Activated naive CD4-positive, alpha-beta T cell treated with anti-CD3 and anti-CD28 coated beads for 36 hours (primary cell): ENCODE results near the gene GMEB2. TPM values are rescaled to one million over a fixed set of nuclear protein-coding genes. Genes with fewer than 3 reads are reported as not detected.

Experiments
- CTCF ChIA-PET: fragments of 350-600 bp; sonication (Branson Sonifier 250); formaldehyde crosslinking; loops from one replicate; lab custom pipeline; 2021; ENCODE audit warnings: antibody characterized with exemption; lab: Charles Lee
- DNase-seq: peaks from one replicate; pipeline ENCODE4 v3.0.0-alpha.2; 2020
- H3K27ac Mint-ChIP-seq: one replicate; pipeline ENCODE4 v1.8.0; 2021; ENCODE audit warnings: mild to moderate bottlenecking, mixed read lengths
- H3K27me3 Mint-ChIP-seq: one replicate; pipeline ENCODE4 v1.8.0; 2021; ENCODE audit warnings: low read depth, mixed read lengths
- H3K36me3 Mint-ChIP-seq: one replicate; pipeline ENCODE4 v1.8.0; 2021; ENCODE audit warnings: low read depth, mixed read lengths
- H3K4me1 Mint-ChIP-seq: one replicate; pipeline ENCODE4 v1.8.0; 2021; ENCODE audit warnings: low read depth, mixed read lengths
- H3K4me3 Mint-ChIP-seq: one replicate; pipeline ENCODE4 v1.8.0; 2021; ENCODE audit warnings: mild to moderate bottlenecking, moderate library complexity, mixed read lengths
- H3K9me3 Mint-ChIP-seq: one replicate; pipeline ENCODE4 v1.8.0; 2021; ENCODE audit warnings: mixed read lengths
- intact Hi-C: fragments of 100-400 bp; cut with micrococcal nuclease; formaldehyde crosslinking; loops from one replicate; pipeline ENCODE4 v1.15.1; 2023
- total RNA-seq, 2 experiments: library from RNA; stranded (reverse); gene quantifications; one replicate each; pipeline ENCODE4 v1.2.3, GENCODE V29; 2021

Gene GMEB2
- total RNA-seq, 2 experiments from 2014 or later = 16.7 to 18.0 TPM

GRCh38 chr20:63588641-63589041 is 38.3 kb downstream of the GMEB2 start:
- CTCF ChIA-PET = interaction anchor here (0.6 kb wide), 1 partner anchor 60 kb away, joined by 3 read pairs; no protein-coding TSS in a partner anchor
- Mint-ChIP-seq H3K36me3 (peaks cover 16% of the 10 kb centered on the region), H3K27me3 (no peaks in the 10 kb centered on the region), H3K27ac (no peak overlapping the region), H3K4me3 (no peak overlapping the region), H3K4me1 (peaks cover 16% of the 10 kb centered on the region), H3K9me3 (no peaks in the 10 kb centered on the region)
- DNase-seq = no peak
- intact Hi-C loops = no loop called here

- H3K9me3 Mint-ChIP-seq = no peaks in the 10 kb centered on the region
- no peak overlapping the region for H3K27ac Mint-ChIP-seq
- H3K36me3 Mint-ChIP-seq = peaks cover 13% of the 10 kb centered on the region
- CTCF ChIA-PET = no interaction called here
- H3K27me3 Mint-ChIP-seq = no peaks in the 10 kb centered on the region
- DNase-seq = no peak
- H3K4me3 Mint-ChIP-seq = no peak overlapping the region
- intact Hi-C loops = no loop called here
- H3K4me1 Mint-ChIP-seq = peaks cover 16% of the 10 kb centered on the region
Measured at GRCh38 chr20:63587776-63588591, 38.9 kb downstream of the GMEB2 start.

GRCh38 chr20:63587256-63587655 is 39.6 kb downstream of the GMEB2 start:
- DNase-seq = no peak
- intact Hi-C loops = no loop called here
- H3K4me3 Mint-ChIP-seq = no peak overlapping the region
- no peaks in the 10 kb centered on the region for H3K27me3 Mint-ChIP-seq
- H3K27ac Mint-ChIP-seq = no peak overlapping the region
- peaks cover 11% of the 10 kb centered on the region for H3K36me3 Mint-ChIP-seq
- CTCF ChIA-PET = no interaction called here
- no peaks in the 10 kb centered on the region for H3K9me3 Mint-ChIP-seq
- peaks cover 16% of the 10 kb centered on the region for H3K4me1 Mint-ChIP-seq

- no peak overlapping the region for H3K27ac Mint-ChIP-seq
- H3K4me3 Mint-ChIP-seq = no peak overlapping the region
- DNase-seq = no peak
- H3K27me3 Mint-ChIP-seq = no peaks in the 10 kb centered on the region
- CTCF ChIA-PET = interaction anchor here (0.5 kb wide), 1 partner anchor 307 kb away, joined by 6 read pairs; no protein-coding TSS in a partner anchor
- peaks cover 11% of the 10 kb centered on the region for H3K36me3 Mint-ChIP-seq
- H3K4me1 Mint-ChIP-seq = peaks cover 16% of the 10 kb centered on the region
- no peaks in the 10 kb centered on the region for H3K9me3 Mint-ChIP-seq
- intact Hi-C loops = no loop called here
Measured at GRCh38 chr20:63586797-63587196, 40.1 kb downstream of the GMEB2 start.

- H3K27ac Mint-ChIP-seq = no peak overlapping the region
- no peak for DNase-seq
- intact Hi-C loops = no loop called here
- H3K4me3 Mint-ChIP-seq = no peak overlapping the region
- no peaks in the 10 kb centered on the region for H3K27me3 Mint-ChIP-seq
- peaks cover 7% of the 10 kb centered on the region for H3K36me3 Mint-ChIP-seq
- no peaks in the 10 kb centered on the region for H3K9me3 Mint-ChIP-seq
- CTCF ChIA-PET = interaction anchor here (0.5 kb wide), 1 partner anchor 306 kb away, joined by 6 read pairs; no protein-coding TSS in a partner anchor
- H3K4me1 Mint-ChIP-seq = peaks cover 17% of the 10 kb centered on the region
Measured at GRCh38 chr20:63585616-63586565, 41.0 kb downstream of the GMEB2 start.

- no peaks in the 10 kb centered on the region for H3K9me3 Mint-ChIP-seq
- intact Hi-C loops = loop anchor here (5.0 kb wide), 1 partner anchor 75 kb away; the partner anchor contains the start of gene RTEL1
- CTCF ChIA-PET = interaction anchor here (0.6 kb wide), 1 partner anchor 411 kb away, joined by 4 read pairs; no protein-coding TSS in a partner anchor
- H3K36me3 Mint-ChIP-seq = no peaks in the 10 kb centered on the region
- H3K4me3 Mint-ChIP-seq = no peak overlapping the region
- H3K27ac Mint-ChIP-seq = no peak overlapping the region
- no peak for DNase-seq
- H3K27me3 Mint-ChIP-seq = no peaks in the 10 kb centered on the region
- H3K4me1 Mint-ChIP-seq = peaks cover 10% of the 10 kb centered on the region
Measured at GRCh38 chr20:63582382-63583063, 44.4 kb downstream of the GMEB2 start.

- H3K4me3 Mint-ChIP-seq = no peak overlapping the region
- H3K4me1 Mint-ChIP-seq = peaks cover 5% of the 10 kb centered on the region
- no peak overlapping the region for H3K27ac Mint-ChIP-seq
- H3K27me3 Mint-ChIP-seq = no peaks in the 10 kb centered on the region
- no peaks in the 10 kb centered on the region for H3K9me3 Mint-ChIP-seq
- intact Hi-C loops = loop anchor here (1.0 to 5.0 kb wide), 7 partner anchors 28 to 390 kb away; partner anchors contain the start of genes RTEL1 and TPD52L2
- no peaks in the 10 kb centered on the region for H3K36me3 Mint-ChIP-seq
- DNase-seq = peak; percentile 88
- CTCF ChIA-PET = interaction anchor here (0.7 kb wide), 1 partner anchor 201 kb away, joined by 6 read pairs; no protein-coding TSS in a partner anchor
Measured at GRCh38 chr20:63580796-63581461, 46.0 kb downstream of the GMEB2 start.

GRCh38 chr20:63579017-63579694 is 47.7 kb downstream of the GMEB2 start:
- Mint-ChIP-seq H3K4me3 (no peak overlapping the region), H3K36me3 (no peaks in the 10 kb centered on the region), H3K4me1 (peaks cover 5% of the 10 kb centered on the region), H3K9me3 (no peaks in the 10 kb centered on the region), H3K27me3 (no peaks in the 10 kb centered on the region), H3K27ac (no peak overlapping the region)
- CTCF ChIA-PET = no interaction called here
- no peak for DNase-seq
- intact Hi-C loops = no loop called here

GRCh38 chr20:63578224-63579016 is 48.5 kb downstream of the GMEB2 start:
- H3K9me3 Mint-ChIP-seq = no peaks in the 10 kb centered on the region
- no peak overlapping the region for H3K4me3 Mint-ChIP-seq
- H3K4me1 Mint-ChIP-seq = peaks cover 8% of the 10 kb centered on the region
- no peaks in the 10 kb centered on the region for H3K36me3 Mint-ChIP-seq
- intact Hi-C loops = no loop called here
- CTCF ChIA-PET = no interaction called here
- H3K27ac Mint-ChIP-seq = no peak overlapping the region
- no peak for DNase-seq
- no peaks in the 10 kb centered on the region for H3K27me3 Mint-ChIP-seq

- peaks cover 8% of the 10 kb centered on the region for H3K4me1 Mint-ChIP-seq
- intact Hi-C loops = no loop called here
- CTCF ChIA-PET = interaction anchor here (1.3 kb wide), 1 partner anchor 40 kb away, joined by 3 read pairs; the partner anchor contains the start of gene PTK6
- H3K4me3 Mint-ChIP-seq = no peak overlapping the region
- H3K27ac Mint-ChIP-seq = no peak overlapping the region
- no peaks in the 10 kb centered on the region for H3K9me3 Mint-ChIP-seq
- no peaks in the 10 kb centered on the region for H3K27me3 Mint-ChIP-seq
- no peak for DNase-seq
- H3K36me3 Mint-ChIP-seq = no peaks in the 10 kb centered on the region
Measured at GRCh38 chr20:63577317-63577894, 49.5 kb downstream of the GMEB2 start.
